ENCODE results near the gene PDE2A. TPM values are rescaled to one million over a fixed set of nuclear protein-coding genes. Genes with fewer than 3 reads are reported as not detected.

PDE2A gene
- total and polyA plus RNA-seq, 2 of the 4 experiments (the other 2 are of a cell fraction): 0.02 TPM; not detected in 1

DNA sequence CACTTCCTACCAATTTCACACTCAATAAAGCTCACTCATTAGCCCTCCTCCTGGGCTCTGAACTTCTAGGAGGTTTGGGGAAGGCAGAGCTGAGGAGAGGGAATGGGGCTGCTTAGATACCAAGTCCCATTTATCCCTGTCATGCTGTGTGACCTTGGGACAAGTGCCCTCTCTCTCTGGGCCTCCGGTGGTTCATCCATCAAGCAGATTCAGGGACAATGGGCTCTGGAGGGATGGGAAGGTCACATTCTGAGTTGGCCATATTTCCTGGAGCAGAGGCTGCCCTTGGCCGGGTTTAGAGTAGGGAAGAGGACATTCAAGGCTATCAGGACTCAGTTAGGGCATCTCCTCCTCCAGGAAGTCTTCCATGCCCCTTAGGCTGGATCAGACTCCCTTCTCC, 66.7 kb downstream of the PDE2A start:
- H3K27me3 ChIP-seq (ENCODE audit: control insufficient read depth, insufficient read depth, low read length): peaks cover 91% of the 10 kb centered on the region
- no peak overlapping the region for H4K5ac ChIP-seq (ENCODE audit: low read depth, low read length)
- dilution Hi-C loops (cut with HindIII; ENCODE audit: low sequenced_read_pairs, unreplicated experiment) (no loop called here), in situ Hi-C loops (cut with MboI; ENCODE audit: low sequenced_read_pairs) (no loop called here), intact Hi-C loops (cut with micrococcal nuclease) (no loop called here)
- H3K18ac ChIP-seq (ENCODE audit: low read depth, low read length): no peak overlapping the region
- H3K4me2 ChIP-seq (ENCODE audit: low read depth, low read length): no peak overlapping the region
- H3K9me3 ChIP-seq (ENCODE audit: control insufficient read depth, insufficient read depth, low read length): no peaks in the 10 kb centered on the region
- no peak overlapping the region for H3K4me3 ChIP-seq (ENCODE audit: insufficient read depth, low read depth, low read length)
- no peak for DNase-seq
- POLR2A ChIA-PET (ENCODE audit: unreplicated experiment): no interaction called here
- no peak overlapping the region for H4K91ac ChIP-seq (ENCODE audit: insufficient read depth, low read depth, low read length)
- no TSS peak for BruUV-seq (replicated peaks)
- CTCF ChIA-PET: no interaction called here
- no peak overlapping the region for H2AFZ ChIP-seq (replicated peaks; ENCODE audit: low read length, poor library complexity)
- no peak overlapping the region for H3K56ac ChIP-seq (ENCODE audit: extremely low read depth, insufficient read depth, low read length)
- no peaks in the 10 kb centered on the region for H3K4me1 ChIP-seq (ENCODE audit: control insufficient read depth, insufficient read depth, low read length)
- no CpG with 5 or more reads among the region's 2 CpGs for WGBS, 2 experiments (ENCODE audit: extremely low coverage in 2 of 2, insufficient read length in 1 of 2)
- no peak overlapping the region for H2AK5ac ChIP-seq (ENCODE audit: low read depth, low read length)
- H2BK15ac ChIP-seq (ENCODE audit: low read depth, low read length): no peak overlapping the region
- H3K14ac ChIP-seq (replicated peaks; ENCODE audit: low read depth, low read length): no peak overlapping the region
- H2BK20ac ChIP-seq (ENCODE audit: low read depth, low read length): no peak overlapping the region
- H3K9ac ChIP-seq (ENCODE audit: low read depth, low read length): no peak overlapping the region
- H2BK5ac ChIP-seq (ENCODE audit: low read depth, low read length, poor library complexity, severe bottlenecking): no peak overlapping the region
- no peaks in the 10 kb centered on the region for H3K9me1 ChIP-seq (ENCODE audit: insufficient read depth, low read length)
- TF ChIP-seq, protein P1, sequence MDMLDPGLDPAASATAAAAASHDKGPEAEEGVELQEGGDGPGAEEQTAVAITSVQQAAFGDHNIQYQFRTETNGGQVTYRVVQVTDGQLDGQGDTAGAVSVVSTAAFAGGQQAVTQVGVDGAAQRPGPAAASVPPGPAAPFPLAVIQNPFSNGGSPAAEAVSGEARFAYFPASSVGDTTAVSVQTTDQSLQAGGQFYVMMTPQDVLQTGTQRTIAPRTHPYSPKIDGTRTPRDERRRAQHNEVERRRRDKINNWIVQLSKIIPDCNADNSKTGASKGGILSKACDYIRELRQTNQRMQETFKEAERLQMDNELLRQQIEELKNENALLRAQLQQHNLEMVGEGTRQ (IDR thresholded peaks at IDR 0.05; ENCODE audit: low read depth, low read length): no peak
- TF ChIP-seq RCOR1 (IDR thresholded peaks at IDR 0.05; ENCODE audit: insufficient replicate concordance, low read length): no peak
- TF ChIP-seq BHLHE40 (IDR thresholded peaks at IDR 0.05; ENCODE audit: low read depth, low read length): no peak
- TF ChIP-seq MAFK (IDR thresholded peaks at IDR 0.05; ENCODE audit: low read depth, low read length): no peak
- TF ChIP-seq CHD1 (IDR thresholded peaks at IDR 0.05; ENCODE audit: low read depth, low read length): no peak
- H3K23ac ChIP-seq (ENCODE audit: low read depth, low read length): no peak overlapping the region
- no peaks in the 10 kb centered on the region for H3K79me1 ChIP-seq (ENCODE audit: low read depth in 1 of 2, low read length in 2 of 2)
- H4K20me1 ChIP-seq (ENCODE audit: insufficient read depth, low read length): no peaks in the 10 kb centered on the region
- no peak for ATAC-seq (ENCODE audit: low read depth)
- no peaks in the 10 kb centered on the region for H3K36me3 ChIP-seq (ENCODE audit: control insufficient read depth, insufficient read depth, low read length)
- no peak overlapping the region for H4K8ac ChIP-seq (ENCODE audit: low read depth in 2 of 2, low read length in 2 of 2)
- no peak overlapping the region for H3K4ac ChIP-seq (ENCODE audit: low read depth, low read length)
- no peak overlapping the region for H2BK120ac ChIP-seq (ENCODE audit: low read depth, low read length)
- no peak overlapping the region for H3K27ac ChIP-seq (ENCODE audit: insufficient read depth, low read length)
- no peak overlapping the region for H2AK9ac ChIP-seq (replicated peaks; ENCODE audit: low read depth, low read length, poor library complexity)

Data from IMR-90 (cell line).